AG08396 (cell line): ENCODE data around the gene ATP2A2.
"Not testable (repeated sequence)": the region's sequence is repeated elsewhere in the genome, so short reads cannot be mapped to it uniquely, and the experiment has no call there.

ENCODE experiments used
- DNase-seq: peaks from one replicate; pipeline ENCODE4 v3.0.0; 2012; ENCODE audit warnings: low spot score, mixed read lengths

ATP2A2 gene

DNA sequence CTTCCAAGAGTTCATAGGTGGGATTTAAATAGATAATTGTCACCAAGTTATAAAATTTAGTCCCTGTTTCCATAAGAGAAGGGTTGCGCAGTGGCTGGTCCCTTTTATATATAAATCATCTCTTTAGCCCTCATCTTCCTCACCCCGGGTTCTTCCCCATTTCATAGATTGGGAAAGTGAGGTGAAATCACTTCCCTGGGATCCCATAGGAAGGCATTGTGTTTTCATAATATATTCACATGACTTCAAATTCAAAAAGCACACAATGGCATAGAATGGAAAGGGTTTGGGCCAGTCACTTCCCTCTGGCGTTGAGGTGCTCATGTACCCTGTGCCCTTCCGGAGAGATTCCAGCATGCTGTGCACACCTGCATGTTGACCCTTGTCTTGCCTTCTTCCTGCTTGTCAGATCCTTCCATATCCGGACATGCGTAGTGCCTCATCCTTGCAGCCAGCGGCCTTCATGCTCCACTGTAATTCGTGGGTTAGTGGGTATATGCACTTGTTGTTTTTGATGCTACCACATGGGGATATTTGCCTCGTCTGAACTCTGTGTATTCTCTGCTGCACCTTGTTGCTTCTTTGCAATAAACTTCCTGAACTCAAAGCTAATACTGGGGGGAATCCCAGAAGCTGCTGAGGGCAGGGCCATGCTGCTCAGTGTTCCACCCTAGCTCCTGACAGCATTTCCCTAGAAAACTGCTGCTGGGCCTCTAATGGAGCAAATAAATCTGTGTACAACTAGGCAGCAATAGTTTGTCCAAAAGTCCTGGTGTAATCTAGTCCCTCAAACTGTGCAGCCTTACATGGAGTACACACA is 62.9 kb downstream of the ATP2A2 start:
- DNase-seq = no peak

DNA sequence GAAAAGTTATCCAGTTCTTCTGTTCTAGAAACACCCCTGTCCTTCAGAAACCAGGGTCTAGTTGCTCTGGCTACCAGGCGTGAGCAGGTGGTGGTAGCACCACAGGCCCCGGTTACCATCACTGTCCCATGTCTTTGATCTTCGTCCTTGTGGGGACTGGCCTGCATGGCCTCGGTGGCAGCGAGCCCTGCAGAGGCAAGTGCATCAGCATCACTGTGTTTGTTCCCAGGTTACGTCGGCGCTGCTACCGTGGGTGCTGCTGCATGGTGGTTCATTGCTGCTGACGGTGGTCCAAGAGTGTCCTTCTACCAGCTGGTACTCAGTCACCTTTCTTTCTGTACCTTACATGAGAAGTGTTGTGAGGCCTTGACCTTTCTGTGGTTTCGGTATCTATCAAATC is 63.6 kb downstream of the ATP2A2 start:
- DNase-seq = no peak

DNA sequence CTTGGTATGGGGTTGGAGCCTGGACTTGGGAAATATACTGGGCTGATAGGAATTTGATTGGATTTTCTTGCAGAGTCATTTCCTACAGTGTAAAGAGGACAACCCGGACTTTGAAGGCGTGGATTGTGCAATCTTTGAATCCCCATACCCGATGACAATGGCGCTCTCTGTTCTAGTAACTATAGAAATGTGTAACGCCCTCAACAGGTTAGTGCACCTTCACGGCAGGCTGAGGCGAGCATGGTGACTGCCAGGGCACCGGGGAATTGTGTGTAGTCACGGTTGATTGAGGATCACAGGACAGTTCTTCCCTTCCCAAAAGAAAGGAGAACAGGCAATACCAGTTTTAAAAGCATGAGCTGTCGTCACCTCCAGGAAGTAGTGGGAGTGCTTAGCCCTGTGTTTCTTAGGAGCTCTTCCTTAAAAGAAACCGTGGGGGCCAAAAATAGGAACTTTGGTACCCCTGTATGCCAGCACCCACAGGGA is 64.2 kb downstream of the ATP2A2 start:
- DNase-seq = no peak

DNA sequence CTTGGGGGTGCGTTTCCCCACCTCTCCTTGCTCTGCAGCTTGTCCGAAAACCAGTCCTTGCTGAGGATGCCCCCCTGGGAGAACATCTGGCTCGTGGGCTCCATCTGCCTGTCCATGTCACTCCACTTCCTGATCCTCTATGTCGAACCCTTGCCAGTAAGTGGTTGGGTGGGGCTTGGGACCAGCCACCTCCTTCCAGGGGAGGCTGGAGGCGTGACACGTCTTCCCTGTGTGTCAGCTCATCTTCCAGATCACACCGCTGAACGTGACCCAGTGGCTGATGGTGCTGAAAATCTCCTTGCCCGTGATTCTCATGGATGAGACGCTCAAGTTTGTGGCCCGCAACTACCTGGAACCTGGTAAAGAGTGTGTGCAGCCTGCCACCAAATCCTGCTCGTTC is 64.9 kb downstream of the ATP2A2 start:
- no peak for DNase-seq

GRCh38 chr12:110347767-110348166 is 66.7 kb downstream of the ATP2A2 start:
- DNase-seq = no peak

DNA sequence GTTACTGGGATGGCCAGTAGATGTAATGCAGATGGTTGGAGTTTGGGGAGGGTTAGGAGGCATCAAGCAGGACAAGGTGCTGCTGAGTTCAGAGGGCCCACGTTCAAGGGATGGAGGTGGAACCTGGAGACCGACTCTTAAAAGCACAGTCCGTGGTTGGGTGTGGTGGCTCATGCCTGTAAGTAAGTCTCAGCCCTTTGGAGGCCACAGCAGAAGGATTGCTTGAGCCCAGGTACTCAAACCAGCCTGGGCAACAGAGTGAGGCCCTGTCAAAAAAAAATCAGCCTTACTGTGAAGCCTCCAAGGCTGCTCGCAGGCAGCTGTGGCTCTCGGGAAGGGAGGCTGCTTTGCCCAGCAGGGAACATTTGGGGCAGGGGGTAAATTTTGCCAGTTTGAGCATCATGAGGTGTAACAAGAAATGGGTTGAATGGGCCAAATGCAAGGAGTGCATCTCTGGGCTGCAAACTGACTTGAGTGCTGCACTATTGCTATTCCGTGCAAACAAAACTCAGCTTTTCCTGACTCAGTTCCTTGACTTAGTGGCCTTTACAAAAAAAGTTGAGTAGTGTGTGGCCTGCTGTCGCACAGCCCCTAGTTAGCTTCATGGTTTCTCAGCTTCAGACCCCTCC is 67.5 kb downstream of the ATP2A2 start:
- DNase-seq = no peak

DNA sequence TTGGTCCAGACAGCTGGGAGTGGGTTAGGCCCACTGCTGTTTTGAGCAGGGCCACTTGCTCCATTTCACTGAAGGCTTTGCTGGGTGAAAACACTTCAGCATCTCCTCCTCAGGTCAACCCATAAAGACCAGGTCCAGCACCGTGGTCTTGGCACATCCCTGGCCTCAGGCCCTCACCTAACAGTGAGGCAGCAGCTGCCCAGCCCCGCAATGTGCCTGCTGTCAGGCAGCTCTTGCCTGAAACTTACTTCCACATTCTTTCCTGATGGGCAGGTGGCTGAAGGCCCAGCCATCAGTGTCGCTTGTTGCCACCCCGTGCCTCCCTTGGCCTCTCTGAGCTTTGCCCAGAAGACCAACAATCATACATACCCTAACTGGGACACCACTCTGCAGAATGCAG is 68.0 kb downstream of the ATP2A2 start:
- DNase-seq = no peak

- no peak for DNase-seq
Observed at GRCh38 chr12:110349514-110350151, 68.6 kb downstream of the ATP2A2 start.

DNA sequence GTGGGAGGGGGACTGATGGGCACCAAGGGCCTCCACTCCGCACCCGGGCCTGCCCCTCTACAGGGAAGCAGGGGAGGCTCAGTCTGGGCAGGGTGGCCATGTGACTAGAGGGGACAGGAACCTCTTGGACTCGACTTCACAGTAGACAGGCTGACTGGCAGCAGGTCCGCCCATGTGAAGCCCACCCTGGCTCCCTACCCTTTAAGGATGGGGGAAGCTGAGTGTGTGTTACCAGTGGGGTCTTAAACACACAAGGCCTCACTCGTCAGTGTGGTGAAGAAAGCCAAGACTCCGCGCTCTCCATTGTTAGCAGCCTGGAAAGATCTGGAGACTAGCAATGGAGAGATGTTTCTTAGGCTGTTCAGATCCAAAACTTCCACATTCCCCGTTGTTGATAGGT is 70.1 kb downstream of the ATP2A2 start:
- DNase-seq = no peak

GRCh38 chr12:110352401-110352800 is 71.4 kb downstream of the ATP2A2 start:
- DNase-seq = no peak

DNA sequence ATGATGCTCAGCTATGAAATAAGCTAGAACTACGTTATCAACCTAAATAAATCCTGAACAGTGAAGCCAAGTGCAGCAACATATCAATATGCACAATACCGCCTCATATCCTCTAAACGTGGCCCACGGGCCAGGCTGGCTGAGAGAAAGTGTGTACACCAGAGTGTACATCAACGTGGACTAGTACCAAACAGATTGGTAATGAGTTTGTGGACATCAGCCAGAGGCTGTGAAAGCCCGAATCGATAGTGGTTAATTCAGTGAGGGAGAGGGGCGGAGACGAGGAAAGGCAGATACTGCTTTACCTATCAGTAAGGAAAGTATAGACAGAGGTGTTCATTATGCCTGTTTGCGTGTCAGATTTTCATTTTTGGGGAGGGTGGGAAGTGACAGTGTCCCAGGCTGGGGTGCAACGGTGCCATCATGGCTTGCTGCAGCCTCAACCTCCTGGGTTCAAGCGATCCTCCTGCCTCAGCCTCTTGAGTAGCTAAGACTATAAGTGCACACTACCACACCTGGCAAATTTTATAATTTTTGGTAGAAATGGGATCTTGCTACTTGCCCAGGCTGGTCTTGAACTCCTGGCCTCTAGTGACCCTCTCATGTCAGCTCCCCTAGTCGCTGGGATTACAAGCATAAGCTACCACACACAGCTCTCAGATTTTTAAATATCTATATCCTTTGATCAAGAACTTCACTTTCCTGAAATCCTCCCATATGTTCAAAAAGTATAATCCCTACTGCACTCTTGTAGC is 72.3 kb downstream of the ATP2A2 start:
- no peak for DNase-seq

GRCh38 chr12:110354172-110354780 is 73.2 kb downstream of the ATP2A2 start:
- no peak for DNase-seq

GRCh38 chr12:110355073-110355472 is 74.0 kb downstream of the ATP2A2 start:
- DNase-seq = no peak

GRCh38 chr12:110358384-110359097 is 77.5 kb downstream of the ATP2A2 start:
- DNase-seq = not testable (repeated sequence)

DNA sequence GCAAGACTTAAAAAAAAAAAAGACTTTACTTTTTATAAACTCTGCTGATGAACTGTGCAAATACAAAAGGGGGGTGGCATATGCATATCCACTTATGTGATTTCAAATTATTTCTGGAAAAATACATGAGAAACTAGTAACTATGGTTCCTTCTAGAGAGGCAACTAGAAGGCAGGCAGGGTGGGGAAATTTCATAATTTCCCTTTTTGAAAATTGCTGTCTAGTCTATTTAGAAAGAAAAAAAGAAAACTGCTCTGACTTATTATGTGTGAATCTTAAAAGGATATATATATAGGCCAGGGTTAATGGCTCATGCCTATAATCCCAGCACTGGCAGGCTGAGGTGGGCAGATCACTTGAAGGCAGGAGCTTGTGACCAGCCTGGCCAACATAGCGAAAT is 80.2 kb downstream of the ATP2A2 start:
- DNase-seq = no peak

DNA sequence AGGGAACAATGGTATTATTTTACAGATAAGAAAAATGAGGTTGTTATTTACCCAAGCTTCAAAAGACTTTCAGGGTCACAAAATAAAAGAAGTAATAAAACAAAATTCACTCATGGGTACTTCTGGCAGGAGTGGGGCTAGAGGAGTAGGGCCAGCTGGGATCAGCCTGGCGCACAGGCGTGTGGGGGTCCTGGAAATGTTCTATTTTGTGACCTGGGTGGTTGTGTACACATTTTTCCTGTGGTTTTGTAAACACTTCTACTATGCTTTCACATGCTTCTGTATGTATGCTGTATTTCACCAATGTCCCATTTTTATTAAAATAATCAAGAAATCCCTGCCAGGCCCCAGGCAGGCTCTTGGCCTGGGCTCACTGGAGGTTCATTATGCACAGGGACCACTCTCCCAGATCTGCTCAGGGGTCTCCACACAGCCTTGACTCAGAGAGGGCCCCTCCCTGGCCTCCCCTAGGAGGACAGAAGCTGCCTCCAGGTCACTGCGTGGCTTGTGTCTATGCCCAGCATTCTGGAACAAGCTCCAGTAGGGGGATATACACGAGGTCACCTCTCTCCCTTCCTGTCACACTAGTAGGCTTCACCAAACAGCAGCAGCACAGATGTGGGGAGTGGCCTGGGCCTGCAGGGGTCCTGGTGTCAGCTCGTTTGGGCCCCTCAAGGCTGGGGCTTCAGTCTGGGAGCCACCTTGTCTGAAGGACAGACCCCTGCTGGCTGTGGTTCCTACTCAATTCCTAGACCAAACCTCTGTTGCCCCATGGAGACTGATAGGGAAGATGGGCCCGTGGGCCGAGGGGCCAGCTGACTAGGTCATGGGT is 84.7 kb downstream of the ATP2A2 start:
- DNase-seq = no peak

- DNase-seq = no peak
Observed at GRCh38 chr12:110366321-110367142, 85.5 kb downstream of the ATP2A2 start.

GRCh38 chr12:110367181-110367864 is 86.3 kb downstream of the ATP2A2 start:
- DNase-seq = peak; percentile 40

DNA sequence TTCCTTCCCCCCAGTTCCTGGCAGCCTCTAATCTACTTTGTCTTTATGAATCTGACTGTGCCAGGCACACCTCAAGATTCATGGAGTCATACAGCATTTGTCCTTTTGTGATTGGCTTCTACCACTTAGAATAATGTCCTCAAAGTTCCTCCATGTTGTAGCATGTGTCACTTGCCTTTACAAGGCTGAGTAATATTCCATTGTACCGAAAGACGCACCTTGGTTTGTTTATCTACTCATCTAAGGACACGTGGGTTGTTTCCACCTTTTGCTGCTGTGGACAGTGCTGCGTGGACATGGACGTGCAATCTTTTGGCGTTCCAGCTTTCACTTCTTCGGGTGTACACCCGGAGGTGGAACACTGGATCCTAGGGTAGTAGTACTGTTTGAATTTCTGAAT is 88.9 kb downstream of the ATP2A2 start:
- DNase-seq = no peak
